Endodermal cell (in vitro differentiated cells): ENCODE data around the gene KRTAP19-6. TPM values are rescaled to one million over a fixed set of nuclear protein-coding genes. Genes with fewer than 3 reads are reported as not detected.
"Not testable (repeated sequence)": the region's sequence is repeated elsewhere in the genome, so short reads cannot be mapped to it uniquely, and the experiment has no call there.

Source experiments
- DNase-seq: peaks from one replicate; pipeline ENCODE4 v3.0.0-alpha.2; 2017
- H3K27ac ChIP-seq: 2 replicates; pipeline ENCODE4 v1.5.1; 2013; ENCODE audit warnings: mild to moderate bottlenecking, low read depth, low read length, moderate library complexity
- H3K27me3 ChIP-seq: 2 replicates; pipeline ENCODE4 v1.6.1; 2013; ENCODE audit warnings: mild to moderate bottlenecking, low read length, moderate library complexity; ENCODE audit not compliant: insufficient read depth, control insufficient read depth, poor library complexity, severe bottlenecking
- H3K36me3 ChIP-seq: 2 replicates; pipeline ENCODE4 v1.7.0; 2013; ENCODE audit warnings: mild to moderate bottlenecking, low read length, moderate library complexity; ENCODE audit not compliant: control insufficient read depth, insufficient read depth
- H3K4me1 ChIP-seq: one replicate; pipeline ENCODE4 v1.7.0; 2013; ENCODE audit warnings: low read length; ENCODE audit not compliant: control insufficient read depth, insufficient read depth
- H3K4me3 ChIP-seq: 2 replicates; pipeline ENCODE4 v1.5.1; 2013; ENCODE audit warnings: mild to moderate bottlenecking, low read length, moderate library complexity
- H3K9ac ChIP-seq: 2 replicates; pipeline ENCODE4 v1.6.1; 2013; ENCODE audit warnings: mild to moderate bottlenecking, low read length, moderate library complexity; ENCODE audit not compliant: poor library complexity, severe bottlenecking; ENCODE audit errors: extremely low read depth
- H3K9me3 ChIP-seq: 2 replicates; pipeline ENCODE4 v1.6.1; 2013; ENCODE audit warnings: mild to moderate bottlenecking, low read length, moderate library complexity; ENCODE audit not compliant: control insufficient read depth
- H3K27ac Mint-ChIP-seq: 2 replicates; pipeline ENCODE4 v1.8.0; 2020; ENCODE audit warnings: mixed read lengths
- H3K27me3 Mint-ChIP-seq: 2 replicates; pipeline ENCODE4 v1.8.0; 2021; ENCODE audit warnings: mild to moderate bottlenecking, mixed read lengths; ENCODE audit not compliant: insufficient read depth
- H3K36me3 Mint-ChIP-seq: 2 replicates; pipeline ENCODE4 v1.8.0; 2020; ENCODE audit warnings: low read depth, mixed read lengths
- H3K4me1 Mint-ChIP-seq: 2 replicates; pipeline ENCODE4 v1.8.0; 2020; ENCODE audit warnings: mixed read lengths
- H3K4me3 Mint-ChIP-seq: 2 replicates; pipeline ENCODE4 v1.8.0; 2020; ENCODE audit warnings: mild to moderate bottlenecking, moderate library complexity, mixed read lengths
- H3K9me3 Mint-ChIP-seq: 2 replicates; pipeline ENCODE4 v1.8.0; 2020; ENCODE audit warnings: mild to moderate bottlenecking, mixed read lengths
- CTCF ChIP-seq: fragments of 200-600 bp; sonication (generic); conservative IDR thresholded peaks from 2 replicates; pipeline ENCODE4 v1.5.0; 2021; ENCODE audit warnings: antibody characterized with exemption, mild to moderate bottlenecking
- WGBS, 2 experiments: methylation state at CpG; one replicate each; pipeline versions ENCODE4 v1.1.5 to v1.1.7; 2013; ENCODE audit warnings: missing lambda C conversion rate in 2 of 2, mixed read lengths in 1 of 2; ENCODE audit not compliant: insufficient coverage in 1 of 2, insufficient read length in 1 of 2; 5-methylcytosine and 5-hydroxymethylcytosine counted together
- total RNA-seq, 2 donors: library from RNA; stranded (reverse); fragmentation: NEBNext Ultra II Directional in 1 of 2; extraction: Animal tissue kit (Norgen Biotek cat#: 25700) in 1 of 2; gene quantifications; 2 replicates in 1 of 2; 3 replicates in 1 of 2; pipeline ENCODE4 v1.2.1, GENCODE V29; 2021

KRTAP19-6 gene
- total RNA-seq, 2 donors from 2014 or later, result not detected

- H3K9me3 ChIP-seq, H3K4me1 ChIP-seq, H3K27ac Mint-ChIP-seq, H3K9ac ChIP-seq, H3K27me3 Mint-ChIP-seq, H3K27me3 ChIP-seq, H3K9me3 Mint-ChIP-seq, H3K4me1 Mint-ChIP-seq, H3K4me3 Mint-ChIP-seq, H3K27ac ChIP-seq, H3K36me3 ChIP-seq, H3K4me3 ChIP-seq, H3K36me3 Mint-ChIP-seq: not testable (repeated sequence)
- peak; percentile 54 for DNase-seq
- WGBS, 2 experiments, result 0 to 22% methylated on average over 2 to 4 of the region's 4 CpGs
- TF ChIP-seq CTCF, result peak; percentile 76
Measured at GRCh38 chr21:30505621-30506205, 36.0 kb downstream of the KRTAP19-6 start.

- Histone ChIP-seq H3K9me3 (no peaks in the 10 kb centered on the region), H3K4me1 (no peaks in the 10 kb centered on the region), H3K27me3 (no peaks in the 10 kb centered on the region), H3K9ac (no peak within 1 kb of the TSS), H3K27ac (no peak within 1 kb of the TSS), H3K4me3 (no peak within 1 kb of the TSS), H3K36me3 (no peaks in the 10 kb centered on the region)
- DNase-seq, result no peak
- WGBS, 2 experiments, result 91 to 100% methylated on average over 4 to 5 of the region's 6 CpGs
- no peak for TF ChIP-seq CTCF
- Mint-ChIP-seq H3K4me1 (no peaks in the 10 kb centered on the region), H3K4me3 (no peak within 1 kb of the TSS), H3K36me3 (no peaks in the 10 kb centered on the region), H3K27me3 (no peaks in the 10 kb centered on the region), H3K27ac (no peak within 1 kb of the TSS), H3K9me3 (peaks cover 3% of the 10 kb centered on the region)
Measured at GRCh38 chr21:30502041-30502440, 39.6 kb downstream of the KRTAP19-6 start, which contains the start of gene KRTAP19-5. Gene KRTAP19-5, minus strand, starts transcription at chr21:30502141. Its CDS starts 51 bp downstream, at chr21:30502090.

GRCh38 chr21:30497065-30497464, 44.6 kb downstream of the KRTAP19-6 start, which contains the start of gene KRTAP19-4:
Gene KRTAP19-4, minus strand, starts transcription at chr21:30497165. Its CDS starts 55 bp downstream, at chr21:30497110.
- H3K27ac ChIP-seq, result no peak within 1 kb of the TSS
- H3K9ac ChIP-seq, result no peak within 1 kb of the TSS
- H3K9me3 ChIP-seq, result no peaks in the 10 kb centered on the region
- no peaks in the 10 kb centered on the region for H3K27me3 Mint-ChIP-seq
- no peak for DNase-seq
- H3K4me1 Mint-ChIP-seq, result no peaks in the 10 kb centered on the region
- TF ChIP-seq CTCF, result no peak
- H3K4me1 ChIP-seq, result no peaks in the 10 kb centered on the region
- no peak within 1 kb of the TSS for H3K27ac Mint-ChIP-seq
- 82% methylated on average over 3 of the region's 4 CpGs; no CpG with 5 or more reads in 1 of the 2 experiments for WGBS, 2 experiments
- H3K4me3 Mint-ChIP-seq, result no peak within 1 kb of the TSS
- H3K36me3 Mint-ChIP-seq, result no peaks in the 10 kb centered on the region
- no peaks in the 10 kb centered on the region for H3K36me3 ChIP-seq
- H3K27me3 ChIP-seq, result no peaks in the 10 kb centered on the region
- H3K4me3 ChIP-seq, result no peak within 1 kb of the TSS
- no peaks in the 10 kb centered on the region for H3K9me3 Mint-ChIP-seq
